ENCODE measurements around the gene F2RL3.

DNA sequence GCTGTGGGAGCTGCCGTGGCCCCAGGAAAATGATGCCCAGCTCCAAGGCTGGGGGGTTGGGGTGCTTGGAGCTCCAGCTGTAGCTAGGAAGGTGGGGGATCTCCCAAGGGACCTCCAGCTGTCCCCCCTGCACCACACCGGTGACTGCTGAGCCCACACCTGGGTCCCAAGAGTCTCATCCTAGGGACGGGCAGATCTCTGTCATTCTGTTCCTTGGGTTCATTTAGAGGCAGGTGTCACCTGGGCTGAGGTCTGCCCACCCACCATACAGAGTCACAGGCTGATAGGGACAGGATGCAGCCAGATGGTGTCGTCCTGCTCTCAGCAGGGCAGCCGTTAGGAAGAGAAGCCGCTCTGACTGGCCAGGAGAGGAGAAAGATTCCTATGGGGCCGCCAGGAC lies 5.3 kb downstream of the F2RL3 start:
- TF ChIP-seq CTCF (IDR thresholded peaks at IDR 0.05) (no peak), POLR2A (IDR thresholded peaks at IDR 0.05) (no peak), EP300 (IDR thresholded peaks at IDR 0.05) (no peak)

Measured in tibial nerve (tissue), 4 donors.